Measurements from ENCODE around the gene HOXA10. TPM values are rescaled to one million over a fixed set of nuclear protein-coding genes. Genes with fewer than 3 reads are reported as not detected.

Gene HOXA10
- total RNA-seq, 1 experiment from 2014 or later, result not detected

DNA sequence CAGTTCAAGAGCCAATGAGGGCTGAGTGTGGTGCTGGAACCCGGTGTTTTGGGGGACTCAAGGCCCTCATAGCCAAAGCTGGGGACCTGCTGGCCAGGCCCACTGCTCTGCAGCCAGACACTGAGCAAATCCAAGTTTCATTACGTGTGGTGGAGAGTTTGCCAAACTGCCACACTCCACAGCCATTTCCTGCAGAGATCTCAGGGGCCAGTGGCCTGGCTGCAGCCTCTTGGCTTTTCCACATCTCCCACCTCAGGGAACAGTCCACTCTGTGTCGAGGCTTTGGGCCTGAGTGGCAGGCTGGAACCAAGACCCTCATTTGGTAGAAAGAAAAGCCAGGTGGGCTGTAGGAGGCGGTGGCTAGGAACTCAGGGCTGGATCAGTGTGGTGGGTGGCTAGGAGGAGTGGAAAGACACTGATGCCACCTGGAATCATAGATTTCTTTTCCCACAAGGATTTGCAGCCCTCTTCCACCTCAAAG is 7.7 kb upstream of the HOXA10 start:
- peak; percentile 25 for DNase-seq
- Histone ChIP-seq H3K36me3 (replicated peaks; ENCODE audit: control insufficient read depth, insufficient read depth, low read length) (no peaks in the 10 kb centered on the region), H3K4me3 (ENCODE audit: insufficient read depth, low read depth, low read length) (no peak overlapping the region), H3K27me3 (ENCODE audit: control insufficient read depth, insufficient read depth, low read length) (peaks cover 100% of the 10 kb centered on the region)

DNA sequence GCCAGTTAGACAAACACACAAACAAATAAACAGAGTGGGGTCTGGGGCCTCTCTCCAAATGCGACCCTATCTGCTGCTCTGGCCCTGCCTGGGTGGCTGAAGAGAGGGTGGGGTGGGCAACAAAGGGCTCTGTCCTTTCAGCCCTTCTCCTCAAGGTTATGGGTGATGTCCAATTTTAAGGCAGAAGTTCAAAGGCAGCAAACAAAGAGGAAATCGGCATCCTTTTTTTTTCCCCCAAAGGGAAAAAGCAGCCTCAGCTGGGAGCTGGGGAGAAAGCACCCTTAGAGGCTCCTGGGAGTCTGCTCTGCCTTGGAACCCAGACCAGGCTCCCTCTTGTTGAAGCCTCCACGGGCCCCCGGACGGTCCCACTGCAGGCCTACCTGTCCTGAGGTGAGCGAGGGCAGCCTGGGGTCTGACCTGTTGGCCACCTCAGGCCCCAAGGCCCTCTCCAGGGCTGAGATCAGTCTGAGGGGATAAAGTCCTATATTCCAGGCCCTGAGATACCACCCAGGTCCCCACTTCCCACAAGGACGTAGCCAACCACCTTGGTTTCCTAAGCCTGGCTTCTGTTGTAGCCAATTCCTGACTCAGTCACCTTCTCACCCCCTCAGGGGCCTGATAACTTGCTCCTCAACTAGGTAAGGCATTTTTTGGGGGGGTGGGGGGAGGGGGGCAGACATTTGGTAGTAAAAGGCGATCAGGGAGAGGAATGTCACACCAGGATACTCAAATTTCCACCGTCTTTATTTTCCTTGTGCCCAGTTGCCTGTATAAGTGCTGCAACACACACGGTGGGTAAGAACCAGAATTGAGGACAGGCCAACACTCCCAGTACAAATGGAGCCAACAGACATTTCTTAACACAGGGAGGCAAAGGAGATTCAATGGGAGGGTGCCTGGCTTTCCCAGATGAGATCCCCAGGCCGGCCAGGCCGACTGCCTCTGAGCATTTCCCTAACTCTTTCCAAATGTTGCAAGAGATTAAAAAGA is 6.6 kb upstream of the HOXA10 start:
- Histone ChIP-seq H3K4me3 (ENCODE audit: insufficient read depth, low read depth, low read length) (no peak overlapping the region), H3K36me3 (replicated peaks; ENCODE audit: control insufficient read depth, insufficient read depth, low read length) (no peaks in the 10 kb centered on the region), H3K27me3 (ENCODE audit: control insufficient read depth, insufficient read depth, low read length) (peaks cover 100% of the 10 kb centered on the region)
- DNase-seq, result peak; percentile 49

DNA sequence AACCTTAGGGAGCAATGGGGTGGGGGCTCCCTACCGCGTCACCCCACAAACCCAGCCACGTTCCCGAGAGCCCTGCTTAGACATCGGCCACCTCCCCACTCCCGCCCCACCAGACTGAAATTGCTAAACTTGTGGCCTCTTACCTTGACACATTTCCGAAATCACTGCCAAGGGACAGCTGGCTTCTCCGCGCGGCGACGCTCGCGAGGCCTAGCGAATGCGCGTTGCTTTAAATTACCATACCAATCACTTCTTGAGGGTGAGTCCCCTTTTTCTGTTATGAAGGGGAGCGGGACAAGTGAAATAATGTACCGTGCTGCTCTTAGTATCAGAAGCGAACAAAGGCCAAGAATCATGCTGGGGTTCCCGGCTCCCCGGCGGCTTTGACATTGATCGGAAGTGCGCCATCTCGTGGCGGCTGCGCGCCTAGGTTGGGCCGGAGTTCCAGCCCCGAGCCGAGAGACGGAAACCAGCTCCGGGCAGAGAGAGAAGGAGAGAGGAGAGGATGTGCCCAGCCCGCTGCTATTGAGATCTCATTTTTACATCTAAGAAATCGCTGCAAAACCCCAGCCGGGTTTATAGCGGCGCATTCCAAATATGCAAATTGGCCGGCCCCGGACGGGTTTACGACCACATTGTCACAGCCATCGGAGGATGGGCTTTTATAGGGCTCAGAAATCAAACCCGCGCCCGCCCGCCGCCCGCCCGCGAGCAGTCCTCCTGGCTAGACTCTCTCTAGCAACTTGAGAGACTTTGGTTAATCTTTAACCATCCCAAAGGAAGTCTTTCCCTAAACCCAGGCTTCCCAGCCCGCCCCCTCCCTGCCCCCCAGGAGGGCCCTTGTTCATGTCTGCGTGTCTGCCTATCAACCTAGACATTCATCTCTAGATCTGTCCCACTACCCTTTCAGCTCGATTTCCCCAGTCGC is 5.6 kb upstream of the HOXA10 start:
- Histone ChIP-seq H3K36me3 (replicated peaks; ENCODE audit: control insufficient read depth, insufficient read depth, low read length) (no peaks in the 10 kb centered on the region), H3K27me3 (ENCODE audit: control insufficient read depth, insufficient read depth, low read length) (peaks cover 100% of the 10 kb centered on the region), H3K4me3 (ENCODE audit: insufficient read depth, low read depth, low read length) (no peak overlapping the region)
- peak; percentile 97 for DNase-seq

DNA sequence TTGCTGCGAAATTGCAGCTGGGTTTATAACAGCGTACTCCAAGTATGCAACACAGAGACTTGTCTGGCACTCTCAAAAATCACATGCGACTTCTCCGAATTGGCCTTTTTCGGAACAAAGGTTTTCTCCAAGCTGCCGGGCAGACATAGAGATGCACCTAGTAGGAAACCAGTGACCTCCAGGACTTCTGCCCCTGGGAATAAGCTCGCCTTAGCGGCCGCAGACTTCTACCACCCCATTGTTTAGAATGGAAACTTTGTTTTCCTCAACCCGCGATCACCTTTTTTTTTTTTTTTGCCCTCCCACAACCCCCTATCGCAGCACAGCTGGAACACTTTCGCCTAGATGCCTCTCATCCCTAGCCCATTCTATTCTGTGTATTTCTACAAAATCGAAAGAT is 4.9 kb upstream of the HOXA10 start:
- Histone ChIP-seq H3K36me3 (replicated peaks; ENCODE audit: control insufficient read depth, insufficient read depth, low read length) (no peaks in the 10 kb centered on the region), H3K27me3 (ENCODE audit: control insufficient read depth, insufficient read depth, low read length) (peaks cover 100% of the 10 kb centered on the region), H3K4me3 (ENCODE audit: insufficient read depth, low read depth, low read length) (no peak overlapping the region)
- DNase-seq, result peak; percentile 57

DNA sequence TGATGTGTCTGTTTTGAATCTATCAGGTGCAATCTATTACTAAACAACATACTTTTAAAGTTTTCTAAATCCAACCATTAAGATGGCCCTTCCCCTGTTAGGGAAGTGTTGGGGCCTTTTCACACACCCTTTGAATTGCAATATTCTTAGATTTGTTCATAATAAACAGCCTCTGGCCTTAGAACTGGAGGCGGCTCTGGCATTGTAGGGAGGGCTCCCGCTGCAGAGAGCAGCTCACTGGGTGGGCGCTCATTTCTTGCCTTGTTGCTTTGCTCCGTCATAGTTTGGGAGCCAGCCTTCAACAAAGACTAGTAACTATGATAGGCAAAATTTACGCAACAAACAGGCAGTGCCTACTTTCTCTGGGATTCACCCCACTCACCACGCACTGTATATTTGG is 4.2 kb upstream of the HOXA10 start:
- H3K27me3 ChIP-seq (ENCODE audit: control insufficient read depth, insufficient read depth, low read length), result peaks cover 100% of the 10 kb centered on the region
- H3K4me3 ChIP-seq (ENCODE audit: insufficient read depth, low read depth, low read length), result no peak overlapping the region
- peak; percentile 39 for DNase-seq
- H3K36me3 ChIP-seq (replicated peaks; ENCODE audit: control insufficient read depth, insufficient read depth, low read length), result no peaks in the 10 kb centered on the region

DNA sequence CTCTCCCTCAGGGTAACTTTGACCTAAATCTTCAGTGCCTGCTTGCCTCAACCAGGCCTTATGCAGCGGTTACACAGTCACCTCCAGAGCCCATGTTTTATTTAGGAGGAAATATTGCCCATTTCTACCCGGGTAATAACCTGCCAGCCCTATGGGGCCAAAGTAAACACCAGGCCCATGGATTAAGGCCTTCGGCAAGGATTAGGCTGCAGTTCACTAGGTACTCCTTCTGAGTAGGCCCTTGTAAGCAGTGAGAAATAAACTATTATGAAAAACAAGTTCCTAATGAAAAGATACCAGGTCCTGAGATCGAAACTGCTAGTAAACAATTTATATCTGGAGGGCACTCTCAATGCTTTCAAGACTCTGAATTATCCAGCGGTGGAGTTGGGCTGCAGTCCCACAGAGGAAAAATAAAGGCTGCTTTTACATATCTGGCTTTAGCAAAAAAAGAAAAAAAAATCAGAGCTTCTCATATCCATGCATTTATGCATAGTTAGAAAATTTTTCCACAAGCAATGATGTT is 3.7 kb upstream of the HOXA10 start:
- H3K27me3 ChIP-seq (ENCODE audit: control insufficient read depth, insufficient read depth, low read length), result peaks cover 100% of the 10 kb centered on the region

DNA sequence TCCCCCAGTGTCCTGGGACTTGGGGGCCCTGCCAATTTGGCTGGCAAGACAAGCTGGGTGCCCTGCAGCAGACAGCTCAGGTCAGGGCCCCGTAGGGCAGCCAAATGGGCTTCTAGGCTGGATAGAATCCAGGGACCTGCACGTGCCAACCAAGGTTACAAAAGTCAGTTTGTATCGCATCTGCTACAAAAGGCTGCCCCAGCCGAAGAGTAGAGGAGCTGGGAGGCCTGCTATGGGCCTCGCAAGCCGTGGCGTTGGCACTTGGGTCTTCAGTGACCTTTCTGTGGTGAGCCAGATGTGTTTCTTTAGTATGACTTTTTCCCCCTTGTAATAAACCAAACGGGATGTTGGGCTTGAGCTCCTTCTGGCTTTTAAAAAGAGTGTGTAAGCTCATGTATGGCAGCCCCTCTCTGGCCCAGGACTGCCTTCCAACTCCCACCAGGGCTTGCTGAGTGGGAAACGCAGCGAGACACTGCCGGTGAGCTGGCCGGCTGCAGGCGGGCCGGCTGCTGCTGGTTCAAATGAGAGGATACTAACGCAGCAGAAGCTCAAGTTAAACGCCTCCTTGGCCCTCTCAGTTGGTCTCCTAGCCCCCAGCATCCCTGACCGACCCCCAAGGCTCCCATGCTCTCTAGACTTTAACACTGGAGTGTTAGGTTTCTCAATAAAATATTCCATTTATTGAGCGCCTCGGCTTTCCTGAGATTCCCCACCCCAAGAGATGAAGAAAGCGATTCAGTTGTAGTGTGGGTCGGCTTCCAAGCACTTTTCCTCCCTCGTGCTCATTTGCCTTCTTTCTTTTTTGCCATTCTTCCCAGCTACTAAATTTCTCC is 3.1 kb upstream of the HOXA10 start:
- no peaks in the 10 kb centered on the region for H3K36me3 ChIP-seq (replicated peaks; ENCODE audit: control insufficient read depth, insufficient read depth, low read length)
- H3K4me3 ChIP-seq (ENCODE audit: insufficient read depth, low read depth, low read length), result no peak overlapping the region
- peak; percentile 49 for DNase-seq
- H3K27me3 ChIP-seq (ENCODE audit: control insufficient read depth, insufficient read depth, low read length), result peaks cover 100% of the 10 kb centered on the region

More for the DNA sequence above, 3.7 kb upstream of the HOXA10 start:
- DNase-seq, result peak; percentile 33
- H3K36me3 ChIP-seq (replicated peaks; ENCODE audit: control insufficient read depth, insufficient read depth, low read length), result no peaks in the 10 kb centered on the region
- no peak overlapping the region for H3K4me3 ChIP-seq (ENCODE audit: insufficient read depth, low read depth, low read length)

DNA sequence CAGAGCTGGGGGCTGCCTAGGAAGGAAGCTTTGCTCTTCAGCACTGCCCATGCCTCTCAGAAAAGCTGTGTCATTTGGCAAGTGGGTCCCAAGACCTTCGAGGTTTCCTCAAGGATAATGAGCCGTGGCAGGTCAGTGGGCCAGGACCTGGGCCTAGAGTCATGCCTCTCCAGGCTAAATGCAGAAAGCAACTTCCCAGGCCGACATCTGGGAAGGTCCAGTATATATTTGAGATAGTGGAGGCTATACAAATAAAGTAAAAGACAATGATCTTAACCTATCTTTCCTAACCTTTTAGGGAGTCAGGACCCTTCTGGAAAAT is 2.4 kb upstream of the HOXA10 start:
- Histone ChIP-seq H3K36me3 (replicated peaks; ENCODE audit: control insufficient read depth, insufficient read depth, low read length) (no peaks in the 10 kb centered on the region), H3K27me3 (ENCODE audit: control insufficient read depth, insufficient read depth, low read length) (peaks cover 100% of the 10 kb centered on the region), H3K4me3 (ENCODE audit: insufficient read depth, low read depth, low read length) (no peak overlapping the region)
- DNase-seq, result no peak

DNA sequence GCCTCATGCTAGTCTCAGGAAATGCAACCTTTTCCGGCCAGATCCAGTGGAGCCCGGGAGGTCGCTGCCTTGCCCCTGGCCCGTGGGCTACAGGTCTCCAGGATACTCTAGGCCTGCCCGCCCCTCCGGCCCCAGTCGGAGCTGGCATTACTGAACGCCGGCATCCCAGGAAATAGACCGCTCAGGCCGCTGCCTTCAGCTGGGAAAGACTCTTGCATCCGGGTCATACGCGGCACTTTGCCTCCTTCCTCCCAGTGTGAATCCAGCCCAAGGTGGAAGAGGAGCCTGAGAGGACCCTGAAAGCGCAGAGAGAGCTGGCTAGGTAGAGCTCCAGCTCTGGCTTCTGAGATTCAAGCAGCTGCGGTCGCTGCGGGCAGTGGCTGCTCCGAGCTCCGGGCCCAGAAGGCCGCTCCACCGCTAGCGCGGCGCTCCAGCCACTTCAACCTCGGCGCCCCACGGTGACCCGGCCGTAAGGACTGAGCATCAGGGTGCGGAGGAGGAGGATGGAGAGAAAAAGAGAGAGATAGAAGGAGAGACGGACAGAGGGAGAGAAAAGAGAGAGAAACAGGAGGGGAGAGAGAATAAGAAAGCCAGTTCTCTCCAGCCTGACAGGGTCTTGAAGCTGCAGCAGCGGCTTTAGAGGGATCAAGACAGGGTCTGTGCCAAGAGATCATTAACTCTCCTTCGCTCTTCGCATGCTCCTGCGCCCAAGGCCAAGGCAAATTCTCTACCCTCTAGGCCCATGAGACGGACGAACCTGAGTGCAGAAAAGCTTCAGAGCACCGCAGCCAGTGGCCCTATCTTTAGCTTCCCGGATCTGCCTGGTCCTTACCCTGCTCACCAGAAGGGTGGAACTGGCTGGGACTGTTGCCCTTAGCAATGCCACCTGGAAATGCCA is 1.8 kb upstream of the HOXA10 start:
- peak; percentile 72 for DNase-seq
- no peaks in the 10 kb centered on the region for H3K36me3 ChIP-seq (replicated peaks; ENCODE audit: control insufficient read depth, insufficient read depth, low read length)
- no peak overlapping the region for H3K4me3 ChIP-seq (ENCODE audit: insufficient read depth, low read depth, low read length)
- peaks cover 100% of the 10 kb centered on the region for H3K27me3 ChIP-seq (ENCODE audit: control insufficient read depth, insufficient read depth, low read length)

DNA sequence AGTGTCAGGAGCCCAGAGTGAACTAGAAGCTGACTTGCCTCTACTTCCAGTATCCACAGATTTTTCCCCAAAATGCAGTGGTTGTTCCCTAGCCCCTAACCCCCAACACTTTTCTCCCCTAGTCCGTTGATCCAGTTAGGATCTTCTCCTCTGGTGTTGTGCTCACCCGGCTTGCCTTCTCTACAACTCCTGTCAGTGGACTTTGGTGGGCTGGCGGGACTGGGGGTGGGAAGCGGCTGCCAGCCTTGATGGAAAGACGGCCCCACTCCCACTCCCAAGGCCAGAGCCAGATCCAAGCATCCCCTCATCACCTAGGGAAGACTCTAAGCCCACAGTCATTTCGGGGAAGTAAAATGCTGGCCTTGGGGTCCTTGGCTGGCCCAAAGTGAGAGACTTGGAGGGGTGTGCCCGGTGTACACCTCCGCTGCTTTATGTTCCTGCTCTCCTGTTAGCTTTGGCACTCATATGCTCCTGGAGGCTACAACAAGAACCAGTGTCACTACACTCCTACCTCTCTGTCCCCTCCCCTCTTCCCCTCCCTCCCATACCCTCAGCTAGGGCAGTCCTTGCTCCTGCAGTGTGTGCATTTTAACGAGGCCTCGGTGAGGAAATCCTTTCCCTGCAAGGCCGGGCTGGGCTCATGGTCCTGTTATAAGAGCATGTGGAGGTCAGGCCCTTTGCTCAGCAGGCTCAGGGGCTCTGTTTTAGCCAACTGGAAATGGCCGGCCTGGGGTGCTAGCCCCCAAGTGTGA is 930 bp upstream of the HOXA10 start:
- Histone ChIP-seq H3K36me3 (replicated peaks; ENCODE audit: control insufficient read depth, insufficient read depth, low read length) (no peaks in the 10 kb centered on the region), H3K4me3 (ENCODE audit: insufficient read depth, low read depth, low read length) (no peak overlapping the region), H3K27me3 (ENCODE audit: control insufficient read depth, insufficient read depth, low read length) (peaks cover 100% of the 10 kb centered on the region)
- peak; percentile 35 for DNase-seq

DNA sequence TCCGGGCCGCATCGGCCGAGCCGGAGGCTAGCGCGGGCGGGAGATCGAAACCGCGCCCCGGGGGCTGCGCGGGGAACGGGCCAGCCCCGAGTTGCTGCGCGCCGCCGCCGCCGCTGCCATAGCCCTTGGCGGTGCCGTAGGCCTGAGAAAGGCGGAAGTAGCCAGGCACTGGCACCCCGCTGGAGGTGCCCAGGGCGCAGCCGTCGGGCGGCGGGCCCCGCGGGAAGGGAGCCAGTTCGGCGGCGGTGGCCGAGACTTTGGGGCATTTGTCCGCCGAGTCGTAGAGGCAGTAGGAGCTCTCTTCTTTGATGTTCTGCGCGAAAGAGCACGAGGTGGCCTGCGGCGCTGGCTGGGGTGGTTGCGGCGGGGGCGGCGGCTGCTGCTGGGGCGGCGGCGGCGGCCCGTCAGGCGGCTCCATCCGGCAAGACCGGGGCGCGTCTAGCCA is 587 bp downstream of the HOXA10 start:
- H3K27me3 ChIP-seq (ENCODE audit: control insufficient read depth, insufficient read depth, low read length), result peaks cover 100% of the 10 kb centered on the region
- H3K4me3 ChIP-seq (ENCODE audit: insufficient read depth, low read depth, low read length), result no peak overlapping the region
- H3K36me3 ChIP-seq (replicated peaks; ENCODE audit: control insufficient read depth, insufficient read depth, low read length), result no peaks in the 10 kb centered on the region
- DNase-seq, result peak; percentile 81

DNA sequence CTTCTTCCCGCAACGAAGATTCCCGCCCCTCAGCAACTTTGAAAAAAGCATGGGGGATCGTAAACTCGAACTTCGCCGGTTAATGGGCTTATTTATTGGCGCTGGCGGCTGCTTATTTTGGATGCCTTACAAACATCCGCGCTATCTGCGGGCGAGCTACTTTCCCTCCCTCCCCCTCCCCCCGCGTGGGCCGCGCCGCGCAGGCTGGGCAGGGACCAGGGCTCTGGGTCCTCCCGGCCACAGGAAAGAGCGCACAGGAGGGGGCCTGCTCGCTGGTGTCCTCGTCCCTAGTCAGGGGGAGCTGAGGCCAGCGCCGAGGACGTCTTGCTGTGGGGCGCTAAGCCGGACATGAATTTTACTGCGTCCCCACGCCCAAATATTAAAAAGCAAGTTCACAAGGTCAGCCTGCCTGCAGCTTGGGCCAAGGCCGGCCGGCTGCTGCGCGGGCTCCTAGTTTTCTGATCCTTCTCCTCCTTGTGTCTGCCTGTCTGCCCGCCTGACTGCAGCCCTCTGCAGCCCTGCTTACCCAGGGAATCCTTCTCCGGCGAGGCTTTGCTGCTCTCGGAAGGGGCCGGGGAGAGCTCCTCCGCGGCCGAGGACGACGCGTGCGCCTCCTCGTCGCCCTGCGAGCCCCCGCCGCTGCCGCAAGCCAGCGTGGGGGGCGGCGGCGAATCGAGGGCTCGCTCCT is 1.2 kb downstream of the HOXA10 start:
- Histone ChIP-seq H3K36me3 (replicated peaks; ENCODE audit: control insufficient read depth, insufficient read depth, low read length) (no peaks in the 10 kb centered on the region), H3K27me3 (ENCODE audit: control insufficient read depth, insufficient read depth, low read length) (peaks cover 100% of the 10 kb centered on the region), H3K4me3 (ENCODE audit: insufficient read depth, low read depth, low read length) (no peak overlapping the region)
- DNase-seq, result peak; percentile 80
